Measurements from ENCODE around the gene RUNX2.

GRCh38 chr6:45562171-45562570 is 234.0 kb downstream of the RUNX2 start:
- TF ChIP-seq CTCF (IDR thresholded peaks at IDR 0.05) (no peak), POLR2AphosphoS5 (IDR thresholded peaks at IDR 0.05) (no peak), POLR2A (IDR thresholded peaks at IDR 0.05) (no peak)

Data from stomach (tissue), 4 donors.